HG02981 (cell line): ENCODE data around the gene PREX1.

ENCODE experiments used
- ATAC-seq: cut with Tn5 transposase; IDR thresholded peaks from one replicate; pipeline ENCODE4 v1.9.1; 2021; ENCODE audit warnings: mild to moderate bottlenecking, moderate library complexity; ENCODE audit not compliant: unreplicated experiment

PREX1 gene

DNA sequence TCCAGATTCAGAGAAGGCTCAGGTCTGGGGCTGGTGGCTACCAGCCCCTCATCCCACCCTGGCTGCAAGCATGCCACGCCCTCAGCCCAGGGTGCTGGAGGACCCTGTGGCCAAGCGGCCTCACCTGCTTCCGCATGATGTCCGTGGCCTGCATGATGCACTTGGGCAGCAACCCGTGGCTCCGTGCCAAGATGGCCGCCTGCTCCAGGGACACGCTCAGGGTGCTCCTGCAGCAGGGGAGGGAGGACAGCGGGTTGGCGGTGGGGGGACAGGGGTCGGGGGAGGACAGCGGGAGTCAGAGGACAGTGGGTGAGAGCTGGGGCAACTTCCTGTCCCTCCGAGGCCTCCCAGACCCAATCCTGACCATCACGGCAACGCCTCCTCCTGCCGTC is 200.1 kb downstream of the PREX1 start:
- no peak for ATAC-seq

DNA sequence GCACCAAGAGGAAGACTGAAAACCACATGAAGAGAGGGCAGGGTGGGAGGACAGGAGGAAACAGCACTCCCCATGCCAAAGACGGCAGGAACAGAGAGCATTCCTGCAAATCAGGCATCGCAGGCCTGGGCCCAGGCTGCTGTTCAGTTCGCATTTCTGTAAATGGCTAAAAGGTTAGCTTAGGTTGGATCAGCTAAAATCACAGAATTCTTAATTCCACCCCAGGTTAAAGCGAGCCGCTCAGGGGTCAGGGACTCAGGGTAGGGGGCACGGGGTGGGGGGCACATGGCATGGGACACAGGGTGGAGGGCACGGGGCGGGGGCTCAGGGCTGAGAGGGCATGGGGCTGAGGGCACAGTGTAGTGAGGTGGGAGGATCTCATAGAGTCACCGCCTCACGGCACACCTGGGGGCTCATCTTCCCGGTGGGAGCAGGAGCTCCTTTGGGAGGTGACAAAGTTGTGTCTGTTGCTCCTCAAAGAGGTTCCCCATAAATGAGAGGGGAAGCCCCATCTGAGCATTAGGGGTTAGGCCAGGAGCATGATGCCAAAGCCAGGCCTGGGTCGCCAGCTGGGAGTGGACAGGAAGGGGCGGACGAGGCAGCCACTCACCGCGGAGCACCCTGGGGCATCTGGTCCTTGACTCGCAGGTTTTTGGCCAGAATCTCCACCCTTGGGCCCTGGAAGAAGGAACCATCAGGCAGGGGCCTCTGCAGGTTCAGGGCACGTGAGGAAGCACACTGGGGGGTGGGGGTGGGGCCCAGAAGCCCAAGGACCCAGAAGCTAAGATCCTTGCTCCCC is 200.7 kb downstream of the PREX1 start:
- no peak for ATAC-seq

DNA sequence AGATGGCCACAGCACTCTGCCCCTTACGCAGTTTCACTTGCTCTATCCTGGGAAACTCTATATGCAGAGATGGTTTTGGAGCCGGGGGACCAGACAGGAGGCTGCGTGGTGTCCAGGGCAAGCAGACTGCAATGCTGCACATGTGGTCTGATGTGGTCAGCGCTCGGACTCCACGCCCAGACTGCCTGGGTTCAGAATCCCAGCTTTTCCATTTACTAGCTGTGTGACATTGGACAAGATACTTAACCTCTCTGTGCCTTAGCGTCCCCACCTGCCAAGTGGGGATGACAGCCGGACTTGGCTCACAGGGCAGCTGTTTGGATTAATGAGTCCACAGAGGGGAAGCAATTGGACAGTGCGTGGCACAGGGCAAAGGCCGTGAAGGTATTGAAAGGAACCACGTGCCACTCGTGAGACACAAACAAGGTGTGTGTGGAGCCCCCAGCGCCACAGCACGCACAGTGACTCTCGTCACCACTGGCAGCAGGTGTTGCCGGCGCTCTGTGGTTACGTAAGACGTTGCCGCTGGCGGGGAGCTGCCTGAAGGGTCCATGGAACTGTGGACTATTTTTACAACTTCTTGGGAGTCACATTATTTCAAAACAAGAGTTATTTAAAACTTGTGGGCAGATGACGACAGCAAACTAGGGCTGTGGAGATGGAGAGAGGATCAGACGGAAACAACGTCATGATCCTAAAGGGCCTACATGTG is 201.4 kb downstream of the PREX1 start:
- no peak for ATAC-seq

DNA sequence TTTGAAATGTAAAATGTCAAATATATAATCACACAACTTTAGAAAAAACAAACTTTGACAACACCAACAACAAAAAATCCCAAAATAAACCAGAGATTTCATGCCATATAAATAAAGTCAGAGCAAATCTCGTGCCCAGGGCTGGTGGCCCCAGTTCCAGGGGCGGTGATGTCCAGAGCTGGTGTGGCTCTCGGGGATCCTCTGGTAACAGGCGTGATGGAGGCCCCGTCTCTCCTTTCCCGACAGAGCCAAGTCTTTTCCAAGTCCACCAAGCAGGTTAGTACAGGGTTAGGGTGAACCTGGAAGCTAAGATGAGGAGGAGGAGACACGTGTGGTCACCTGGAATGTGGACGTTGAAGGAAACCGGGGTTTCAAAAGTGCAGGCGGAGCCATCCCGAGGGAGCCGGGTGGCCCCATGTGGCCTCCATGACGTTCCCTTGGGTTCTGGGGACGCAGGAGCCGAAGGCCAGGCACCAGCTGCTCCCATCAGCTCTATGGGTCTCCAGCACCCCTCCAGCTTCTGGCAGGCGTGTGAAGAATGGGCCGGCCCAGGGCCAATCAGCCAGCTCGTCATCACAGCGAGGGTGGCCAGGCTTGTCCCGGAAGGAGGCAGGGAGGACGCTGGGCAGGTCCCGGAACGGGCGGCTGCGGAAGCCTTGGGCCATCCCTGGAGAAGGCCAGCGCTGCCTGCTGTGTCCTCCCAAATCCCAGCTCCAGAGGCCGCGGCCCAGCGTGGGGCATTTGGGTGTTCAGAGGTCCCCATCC is 202.5 kb downstream of the PREX1 start:
- no peak for ATAC-seq

DNA sequence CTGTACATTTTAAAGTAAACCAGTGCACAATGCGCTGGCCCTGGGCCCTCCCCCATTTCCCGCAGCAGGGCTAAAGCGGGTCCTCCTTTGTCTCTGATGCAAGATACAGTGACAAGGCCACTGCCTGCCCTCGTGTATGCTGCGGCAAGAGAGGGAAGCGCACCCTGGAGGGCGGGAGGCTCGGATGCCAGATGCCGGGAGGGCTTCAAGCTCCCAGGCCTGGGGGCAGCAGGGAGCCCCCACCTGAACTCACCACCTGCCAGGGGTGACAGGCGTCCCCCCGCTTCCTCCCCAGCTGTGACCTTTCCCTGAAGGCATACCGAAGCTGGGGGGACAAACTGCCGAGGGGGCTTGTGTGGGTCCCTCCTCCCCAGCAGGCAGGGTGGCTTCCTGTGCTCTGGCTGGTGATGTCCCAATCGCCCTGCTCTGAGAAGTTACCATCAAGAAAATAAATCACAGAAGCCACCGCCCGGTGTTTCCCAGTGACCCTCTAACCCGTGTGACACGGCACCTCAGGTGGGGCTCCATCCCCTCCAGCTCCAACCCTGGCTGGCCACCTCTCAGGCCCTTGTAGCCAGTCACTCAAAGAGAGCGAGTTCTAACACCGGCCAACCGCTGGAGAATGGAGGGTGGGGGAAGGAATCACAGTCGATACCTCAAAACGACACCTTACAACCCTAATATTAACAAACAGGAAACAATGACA is 203.3 kb downstream of the PREX1 start:
- no peak for ATAC-seq

DNA sequence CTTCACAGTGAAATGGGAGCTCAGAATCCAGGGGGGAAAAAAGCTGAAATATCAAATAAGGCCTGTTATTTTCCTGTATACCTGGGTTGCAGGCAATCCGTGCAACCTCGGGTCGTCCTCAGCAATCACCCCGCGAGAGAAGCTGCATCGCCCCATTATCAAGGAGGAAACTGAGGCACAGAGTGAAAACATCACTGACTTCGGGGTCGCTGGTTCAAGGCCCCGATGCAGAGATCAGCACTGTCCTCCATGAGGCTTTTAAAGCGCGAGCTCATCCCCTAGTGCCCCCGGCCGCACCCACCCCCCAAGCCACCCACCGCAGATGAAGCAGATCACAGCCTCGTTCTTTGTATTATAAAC is 203.9 kb downstream of the PREX1 start:
- no peak for ATAC-seq

DNA sequence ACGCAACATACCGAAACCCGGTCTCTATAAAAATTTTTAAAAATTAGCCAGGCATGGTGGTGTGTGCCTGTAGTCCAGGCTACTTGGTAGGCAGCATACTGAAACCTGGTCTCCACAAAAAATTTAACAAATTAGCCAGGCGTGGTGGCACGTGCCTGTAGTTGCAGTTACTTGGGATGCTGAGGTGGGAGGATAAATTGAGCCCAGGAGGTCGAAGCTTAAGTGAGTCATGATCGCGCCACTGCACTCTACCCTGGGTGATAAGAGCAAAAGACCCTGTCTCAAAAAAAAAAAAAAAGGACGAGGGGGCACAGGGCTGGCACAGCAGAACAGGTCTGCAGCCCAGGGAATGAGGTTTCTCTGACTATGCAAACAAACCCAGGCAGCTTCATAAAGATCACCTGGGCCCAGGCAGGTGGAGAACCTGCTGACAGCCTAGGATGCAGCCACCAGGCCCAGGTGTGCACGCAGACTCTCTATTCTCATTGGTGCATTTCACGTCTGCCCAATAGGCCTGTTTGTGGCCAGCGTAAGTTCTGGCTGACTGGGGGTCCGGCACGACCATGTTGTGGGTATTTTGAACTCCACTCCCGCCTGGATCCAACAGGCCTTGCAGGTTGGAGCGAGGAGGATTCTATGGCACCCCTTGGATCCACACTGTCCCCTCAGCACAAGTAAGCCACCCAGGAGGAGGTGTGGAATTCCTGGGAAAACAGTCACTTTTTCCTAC is 204.5 kb downstream of the PREX1 start:
- ATAC-seq: no peak

DNA sequence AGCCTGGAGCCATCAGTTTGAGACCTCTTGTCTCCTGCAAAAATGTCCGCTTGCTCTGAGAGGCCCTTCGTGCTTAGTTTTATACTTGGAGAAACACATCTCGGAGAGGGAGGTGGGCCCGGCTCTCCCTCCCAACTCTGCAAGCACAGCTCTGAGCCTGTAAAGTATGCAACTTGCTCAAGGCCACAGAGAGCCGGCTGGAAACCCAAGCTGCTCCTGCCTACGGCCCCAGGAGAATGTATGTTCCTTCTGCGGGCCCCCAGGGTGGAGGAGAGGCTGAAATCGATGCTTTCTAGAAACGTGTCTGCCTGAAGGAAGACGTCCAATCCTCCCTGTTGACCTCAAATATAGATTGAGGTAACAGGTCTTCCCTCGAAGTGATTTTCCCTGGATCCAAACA is 205.4 kb downstream of the PREX1 start:
- ATAC-seq: no peak

DNA sequence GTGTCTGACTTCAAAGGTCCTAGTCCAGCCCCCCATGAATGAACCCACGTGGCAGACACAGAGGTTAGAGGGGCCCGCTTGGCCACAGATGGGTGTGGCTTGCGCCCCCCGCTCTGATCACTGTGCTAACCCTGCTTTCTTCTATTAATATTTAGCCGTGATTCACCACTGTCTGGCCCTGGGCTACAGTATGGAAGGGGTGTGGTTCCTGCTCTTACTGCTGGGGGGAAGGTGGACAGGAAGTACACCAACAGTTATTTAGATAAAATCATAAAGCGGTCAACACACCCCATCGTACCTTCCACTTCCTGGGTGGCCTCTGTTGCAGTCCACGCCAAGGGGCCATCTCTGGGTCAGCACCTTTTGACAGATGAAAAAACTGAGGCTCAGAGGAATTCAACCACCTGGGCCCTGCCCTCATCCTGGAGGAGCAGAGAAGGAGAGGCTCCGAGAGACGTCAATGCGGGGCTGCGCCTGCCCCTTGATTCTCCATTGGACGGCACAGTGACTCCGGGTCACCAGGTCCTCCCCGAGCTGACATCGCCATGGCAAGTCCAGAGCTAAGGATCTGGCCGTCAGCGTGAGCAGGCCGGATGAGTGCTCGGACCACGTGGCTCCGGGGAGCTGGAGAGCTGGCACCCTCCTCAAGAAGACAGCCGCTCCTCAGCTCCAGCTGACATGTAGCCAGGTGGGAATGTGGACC is 206.3 kb downstream of the PREX1 start:
- ATAC-seq: no peak

DNA sequence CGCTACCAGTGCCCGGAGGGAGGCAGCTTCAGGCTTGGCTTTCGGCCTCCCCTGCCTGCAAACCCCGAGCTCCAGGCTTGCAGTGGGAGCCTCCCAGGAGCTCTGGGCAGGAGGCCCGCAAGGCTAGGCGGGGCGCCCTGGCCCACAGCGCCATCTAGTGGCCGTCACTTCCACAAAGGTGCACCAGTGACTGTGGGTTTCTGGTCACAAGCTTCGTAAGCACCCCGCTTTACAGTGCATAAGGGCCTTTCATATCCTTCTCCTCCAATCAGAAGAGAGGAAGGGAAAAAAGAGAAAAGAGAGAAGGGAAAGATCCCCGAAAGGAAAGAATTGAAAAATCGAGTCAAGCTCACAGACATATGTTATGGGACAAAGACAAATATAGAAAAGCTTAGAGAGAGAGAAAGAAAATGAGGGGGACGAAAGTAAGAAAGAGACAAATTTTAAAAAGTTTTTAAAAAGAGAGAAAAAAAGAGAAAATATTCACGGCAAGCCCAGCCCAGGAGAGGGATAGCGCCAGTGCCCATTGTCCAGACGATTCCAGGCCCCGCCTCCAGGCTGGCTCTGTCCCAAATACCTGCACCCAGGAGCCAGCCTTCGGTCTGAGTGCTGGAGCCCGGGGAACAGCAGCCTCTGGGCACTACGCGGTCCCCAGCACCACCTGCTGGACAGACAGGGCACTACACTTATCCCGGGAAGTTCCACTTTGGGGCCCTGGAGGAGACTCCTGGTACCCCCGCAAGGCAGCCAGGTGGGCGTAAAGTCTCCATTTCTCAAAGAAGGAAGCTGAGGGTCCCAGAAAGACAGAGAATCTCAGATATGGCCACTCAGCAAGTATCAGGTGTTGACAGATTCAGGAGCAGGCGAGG is 207.1 kb downstream of the PREX1 start:
- no peak for ATAC-seq

DNA sequence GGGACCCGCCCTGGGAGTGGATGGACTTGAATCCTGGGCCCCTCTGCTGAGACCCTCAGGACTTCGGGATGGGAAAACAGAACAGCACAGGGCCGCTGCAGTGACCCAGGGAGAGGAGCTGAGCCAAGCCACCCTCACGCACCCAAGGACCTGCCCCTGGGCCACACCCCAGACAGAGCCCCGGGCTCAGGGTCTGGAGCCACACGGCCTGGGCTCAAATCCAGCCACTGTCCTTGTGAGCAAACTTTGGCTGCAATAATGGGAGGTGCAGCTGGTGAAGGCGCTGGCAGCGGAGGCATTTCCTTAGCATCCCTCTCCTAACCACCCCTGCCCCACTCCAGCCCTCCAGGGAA is 207.7 kb downstream of the PREX1 start:
- no peak for ATAC-seq

DNA sequence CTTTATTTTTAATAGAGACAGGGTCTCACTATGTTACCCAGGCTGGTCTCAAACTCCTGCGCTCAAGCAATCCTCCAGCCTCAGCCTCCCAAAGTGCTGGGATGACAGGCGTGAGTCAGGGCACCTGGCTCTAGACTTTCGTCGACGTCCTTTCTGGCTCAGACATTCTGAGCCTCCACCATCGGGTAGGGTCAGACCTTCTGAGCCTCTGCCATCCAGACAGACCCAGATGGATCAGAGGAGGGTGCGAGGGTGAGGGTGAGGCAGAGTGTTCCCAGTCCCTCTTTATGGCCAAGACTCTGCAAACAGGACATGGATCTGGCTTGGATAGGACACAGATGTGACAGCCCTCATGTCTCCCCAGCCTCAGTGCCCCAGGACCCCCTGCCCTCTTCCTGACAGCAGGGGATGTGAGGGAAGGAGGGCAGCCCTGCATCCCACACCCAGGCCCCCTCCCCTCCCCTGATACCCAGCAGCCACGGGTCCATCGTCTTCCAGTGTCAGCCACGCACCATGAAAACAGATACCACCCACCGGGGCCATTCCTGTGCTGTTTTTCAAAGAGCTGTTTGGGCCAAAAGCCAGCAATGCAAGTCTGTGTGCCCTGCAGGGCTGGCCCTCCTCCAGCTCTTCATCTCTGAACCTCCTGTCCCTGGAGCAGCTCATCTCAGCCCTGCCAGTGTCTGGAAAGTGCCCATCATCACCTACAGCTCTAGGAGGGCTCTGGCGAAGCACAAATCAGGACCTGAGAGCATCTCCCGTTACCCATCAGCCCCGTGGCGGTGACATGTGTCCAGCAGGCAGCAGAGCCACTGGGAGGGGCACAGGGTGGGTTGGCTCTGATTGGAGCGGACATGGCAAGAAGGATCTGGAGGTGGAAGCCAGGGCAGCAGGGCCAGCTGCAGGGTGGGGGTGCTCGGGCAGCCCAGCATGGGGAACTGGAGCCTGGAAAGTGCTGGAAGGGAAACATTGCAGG is 208.4 kb downstream of the PREX1 start:
- no peak for ATAC-seq

DNA sequence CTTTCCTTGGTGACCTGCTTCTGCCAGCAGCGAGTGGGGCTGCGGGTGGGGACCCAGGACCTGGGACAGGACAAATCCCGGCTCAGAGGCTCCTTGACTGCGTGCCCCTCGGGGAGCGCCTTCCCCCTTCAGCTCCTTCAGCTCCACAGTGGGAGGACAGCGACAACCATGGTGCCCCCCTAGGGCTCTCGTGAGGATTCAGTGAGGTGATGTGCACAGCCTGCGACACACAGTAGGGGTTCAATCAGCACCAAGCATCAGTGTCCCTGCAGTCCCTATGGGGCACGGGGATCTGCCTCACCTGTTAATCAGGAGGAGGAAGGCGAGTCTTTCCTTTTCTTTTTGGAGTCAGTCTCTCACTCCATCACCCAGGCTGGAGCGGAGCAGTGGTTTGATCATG is 209.2 kb downstream of the PREX1 start:
- ATAC-seq: no peak

DNA sequence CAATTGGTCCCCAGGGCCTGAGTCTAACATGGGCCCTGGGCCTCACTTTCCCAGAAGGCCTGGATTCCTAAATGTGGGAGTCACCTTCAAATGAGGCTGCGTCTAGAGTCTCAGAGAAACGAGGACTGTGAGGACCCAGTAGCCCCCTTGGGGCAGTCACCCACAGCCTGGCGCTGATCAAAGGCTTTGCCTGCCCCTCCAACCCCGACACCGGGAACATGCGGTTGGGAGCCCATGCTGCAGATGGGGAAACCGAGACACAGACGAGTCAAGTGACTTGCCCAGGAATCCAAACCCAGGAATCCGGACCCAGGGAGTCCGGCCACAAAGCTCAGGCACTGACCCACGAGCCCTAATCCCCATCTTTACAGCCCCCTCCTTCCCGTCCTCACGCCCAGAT is 209.7 kb downstream of the PREX1 start:
- no peak for ATAC-seq

DNA sequence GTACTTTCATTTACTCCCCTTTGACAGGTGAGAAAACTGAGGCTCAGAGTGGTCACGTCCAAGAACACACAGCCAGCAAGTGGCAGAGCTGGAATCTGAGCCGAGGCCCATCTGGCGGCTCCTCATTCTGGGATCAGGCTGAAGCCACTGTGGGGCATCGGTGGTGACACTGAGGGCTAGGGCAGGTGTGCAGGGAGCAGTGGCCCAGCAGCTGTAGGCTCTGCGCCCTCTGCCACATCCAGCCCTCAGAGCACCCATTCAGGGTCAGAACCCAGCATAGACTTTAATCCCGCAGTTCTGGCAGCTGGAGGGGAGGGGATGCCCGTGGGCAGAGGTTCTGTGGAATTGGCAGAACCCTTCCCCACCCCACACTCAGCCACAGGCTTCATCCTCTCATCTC is 210.3 kb downstream of the PREX1 start:
- ATAC-seq: no peak

DNA sequence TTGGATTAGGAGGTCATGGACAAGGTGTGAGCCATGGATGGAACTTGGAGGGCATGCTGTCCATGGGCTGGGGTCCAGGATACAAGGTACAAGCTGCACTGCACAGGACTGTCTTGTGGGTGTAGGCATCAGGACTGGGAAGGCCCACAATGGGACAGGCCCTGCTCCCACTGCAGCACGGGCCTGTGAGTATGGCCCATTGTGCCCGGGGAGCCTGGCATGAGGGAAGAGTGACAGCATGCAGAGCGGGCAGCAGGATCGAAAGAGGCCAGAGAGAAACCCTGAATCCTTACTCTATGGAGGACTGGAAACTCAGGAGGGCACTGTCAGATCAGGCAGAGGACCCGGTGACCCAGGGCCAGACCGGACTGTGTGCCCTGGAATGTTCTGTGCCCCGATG is 211.3 kb downstream of the PREX1 start:
- ATAC-seq: no peak

DNA sequence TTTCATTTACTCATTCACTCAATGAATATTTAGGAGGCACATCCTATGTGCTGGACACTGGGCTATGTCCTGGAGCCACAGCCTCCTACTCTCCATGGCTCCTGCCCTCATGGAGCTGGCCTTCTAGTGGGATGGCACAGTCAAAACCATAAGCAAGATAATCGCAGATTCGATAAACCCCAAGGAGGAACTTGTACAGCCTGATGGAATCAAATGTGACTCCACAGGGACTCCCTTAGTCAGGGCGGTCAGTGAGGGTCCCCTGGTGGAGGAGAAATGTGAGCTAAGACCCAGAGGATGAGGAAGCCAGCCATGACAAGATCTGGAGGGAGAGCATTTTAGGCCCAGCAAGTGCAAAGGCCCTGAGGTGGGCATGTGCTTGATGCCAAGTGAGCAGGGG is 211.9 kb downstream of the PREX1 start:
- no peak for ATAC-seq
